Activated CD4-positive, alpha-beta memory T cell treated with anti-CD3 and anti-CD28 coated beads for 36 hours (primary cell): Measurements from ENCODE around the gene BIK. TPM values are rescaled to one million over a fixed set of nuclear protein-coding genes. Genes with fewer than 3 reads are reported as not detected.

Experiments used
- total RNA-seq, 2 experiments: library from RNA; stranded (reverse); gene quantifications; one replicate each; pipeline ENCODE4 v1.2.3, GENCODE V29; 2021

Gene BIK
- total RNA-seq, 2 experiments from 2014 or later = 4.1 to 4.5 TPM

Other genes starting within 250 kb of the BIK start
- gene PACSIN2, start 95.6 kb upstream of the BIK start, total RNA-seq = 10 to 100 TPM; 35.0 to 35.9 TPM
- 1 to 10 TPM; 6.1 to 6.7 TPM for gene TTLL1, start 21.4 kb upstream of the BIK start, total RNA-seq
- gene MCAT, start 32.6 kb downstream of the BIK start, total RNA-seq = 10 to 100 TPM; 14.3 to 15.3 TPM
- gene TSPO, start 40.8 kb downstream of the BIK start, total RNA-seq = 100 to 1,000 TPM; 131 to 143 TPM
- gene TTLL12, start 76.4 kb downstream of the BIK start, total RNA-seq = 10 to 100 TPM; 64.4 to 67.0 TPM
- gene SCUBE1, start 232.6 kb downstream of the BIK start, total RNA-seq = not detected